Measurements from ENCODE around the gene AMBRA1.

Gene AMBRA1

GRCh38 chr11:46564459-46564858 is 29.4 kb downstream of the AMBRA1 start:
- DNase-seq = no peak

- DNase-seq = no peak
Observed at GRCh38 chr11:46562527-46562926, 31.3 kb downstream of the AMBRA1 start.

- no peak for DNase-seq
Observed at GRCh38 chr11:46560300-46560991, 33.4 kb downstream of the AMBRA1 start.

GRCh38 chr11:46559815-46560214 is 34.0 kb downstream of the AMBRA1 start:
- DNase-seq = no peak

GRCh38 chr11:46557684-46558151 is 36.1 kb downstream of the AMBRA1 start:
- no peak for DNase-seq

- no peak for DNase-seq
Observed at GRCh38 chr11:46555267-46556054, 38.4 kb downstream of the AMBRA1 start.

- DNase-seq = no peak
Observed at GRCh38 chr11:46554213-46555147, 39.3 kb downstream of the AMBRA1 start.

GRCh38 chr11:46553814-46554212 is 40.0 kb downstream of the AMBRA1 start:
- no peak for DNase-seq

- no peak for DNase-seq
Observed at GRCh38 chr11:46551261-46551660, 42.6 kb downstream of the AMBRA1 start.

GRCh38 chr11:46547579-46547978 is 46.2 kb downstream of the AMBRA1 start:
- DNase-seq = no peak

- DNase-seq = no peak
Observed at GRCh38 chr11:46543564-46543963, 50.3 kb downstream of the AMBRA1 start.

GRCh38 chr11:46541593-46542371 is 52.0 kb downstream of the AMBRA1 start:
- DNase-seq = no peak

GRCh38 chr11:46540807-46541206 is 53.0 kb downstream of the AMBRA1 start:
- DNase-seq = no peak

GRCh38 chr11:46537537-46538295 is 56.1 kb downstream of the AMBRA1 start:
- peak; percentile 49 to 73 for DNase-seq

- no peak for DNase-seq
Observed at GRCh38 chr11:46537121-46537520, 56.7 kb downstream of the AMBRA1 start.

- DNase-seq = no peak
Observed at GRCh38 chr11:46535688-46536087, 58.1 kb downstream of the AMBRA1 start.

GRCh38 chr11:46534711-46535110 is 59.1 kb downstream of the AMBRA1 start:
- DNase-seq = no peak

- no peak for DNase-seq
Observed at GRCh38 chr11:46533396-46534100, 60.3 kb downstream of the AMBRA1 start.

GRCh38 chr11:46529928-46530574 is 63.8 kb downstream of the AMBRA1 start:
- no peak for DNase-seq

Data from NCI-H187 (cell line).